Stimulated activated CD4-positive, alpha-beta T cell treated with anti-CD3 and anti-CD28 coated beads, Interleukin-2, amount 100 ng/mL, for 24 hours (primary cell): ENCODE data around the gene NUDT8.
A peak's percentile ranks its signal among the peaks of the same experiment; 100 is the strongest.
"Not testable (repeated sequence)": the region's sequence is repeated elsewhere in the genome, so short reads cannot be mapped to it uniquely, and the experiment has no call there.

Experiments
- DNase-seq, 2 donors: peaks; one replicate each; pipeline ENCODE4 v3.0.0-alpha.2; 2020

Gene NUDT8, protein sequence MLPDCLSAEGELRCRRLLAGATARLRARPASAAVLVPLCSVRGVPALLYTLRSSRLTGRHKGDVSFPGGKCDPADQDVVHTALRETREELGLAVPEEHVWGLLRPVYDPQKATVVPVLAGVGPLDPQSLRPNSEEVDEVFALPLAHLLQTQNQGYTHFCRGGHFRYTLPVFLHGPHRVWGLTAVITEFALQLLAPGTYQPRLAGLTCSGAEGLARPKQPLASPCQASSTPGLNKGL

GRCh38 chr11:67629386-67630227, at the start of gene NUDT8:
NUDT8 (minus strand) TSS chr11:67629937; CDS start chr11:67629911, 26 bp downstream.
- DNase-seq = peak; percentile 92 to 97

- DNase-seq = no peak
Observed at GRCh38 chr11:67675058-67675747, 45.5 kb upstream of the NUDT8 start.

DNA sequence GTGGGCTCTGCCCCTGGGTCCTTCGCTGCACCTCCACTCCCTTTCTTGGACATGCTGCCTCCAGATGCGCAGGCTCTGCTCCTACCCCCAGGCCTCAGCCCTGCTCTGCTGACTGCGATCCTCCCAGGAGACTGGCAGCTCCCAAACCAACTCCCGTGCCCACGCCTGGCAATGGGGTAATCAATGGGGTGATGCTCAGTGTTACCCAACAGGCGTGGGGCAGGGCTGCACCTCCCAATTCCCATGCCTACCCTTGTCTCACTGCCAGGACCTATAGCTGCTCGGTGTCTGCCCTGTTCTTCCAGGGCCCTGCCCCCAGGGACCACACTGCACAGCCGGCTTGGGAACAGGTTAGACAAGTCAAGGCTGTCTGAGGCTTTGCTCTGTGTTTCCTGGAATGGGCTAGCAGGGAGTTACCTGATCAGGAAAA, 44.7 kb upstream of the NUDT8 start, which contains the start of gene ALDH3B2:
Gene ALDH3B2 (minus strand): TSS at position 182 of the 430 bp plus-strand sequence. CDS start 7,688 bp downstream, outside the sequence.
- no peak for DNase-seq

- DNase-seq = no peak
Observed at GRCh38 chr11:67673902-67674301, 44.2 kb upstream of the NUDT8 start.

- no peak for DNase-seq
Observed at GRCh38 chr11:67673358-67673757, 43.6 kb upstream of the NUDT8 start.

DNA sequence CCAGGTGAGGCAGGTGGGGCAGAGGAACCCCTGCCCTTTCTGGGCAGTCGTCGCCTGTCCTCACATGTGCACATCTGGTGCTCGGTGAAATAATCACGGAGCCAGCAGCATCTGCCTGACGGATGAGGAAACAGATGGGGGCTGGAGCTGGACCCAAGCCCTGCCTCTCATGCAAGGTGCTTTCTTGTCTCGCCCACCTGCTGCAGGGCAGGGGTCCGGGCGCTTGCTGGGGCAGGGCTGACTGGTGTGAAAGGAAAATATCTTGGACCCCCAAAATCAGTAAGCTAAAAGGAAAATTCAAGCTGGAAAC, 41.4 kb upstream of the NUDT8 start:
- no peak for DNase-seq

DNA sequence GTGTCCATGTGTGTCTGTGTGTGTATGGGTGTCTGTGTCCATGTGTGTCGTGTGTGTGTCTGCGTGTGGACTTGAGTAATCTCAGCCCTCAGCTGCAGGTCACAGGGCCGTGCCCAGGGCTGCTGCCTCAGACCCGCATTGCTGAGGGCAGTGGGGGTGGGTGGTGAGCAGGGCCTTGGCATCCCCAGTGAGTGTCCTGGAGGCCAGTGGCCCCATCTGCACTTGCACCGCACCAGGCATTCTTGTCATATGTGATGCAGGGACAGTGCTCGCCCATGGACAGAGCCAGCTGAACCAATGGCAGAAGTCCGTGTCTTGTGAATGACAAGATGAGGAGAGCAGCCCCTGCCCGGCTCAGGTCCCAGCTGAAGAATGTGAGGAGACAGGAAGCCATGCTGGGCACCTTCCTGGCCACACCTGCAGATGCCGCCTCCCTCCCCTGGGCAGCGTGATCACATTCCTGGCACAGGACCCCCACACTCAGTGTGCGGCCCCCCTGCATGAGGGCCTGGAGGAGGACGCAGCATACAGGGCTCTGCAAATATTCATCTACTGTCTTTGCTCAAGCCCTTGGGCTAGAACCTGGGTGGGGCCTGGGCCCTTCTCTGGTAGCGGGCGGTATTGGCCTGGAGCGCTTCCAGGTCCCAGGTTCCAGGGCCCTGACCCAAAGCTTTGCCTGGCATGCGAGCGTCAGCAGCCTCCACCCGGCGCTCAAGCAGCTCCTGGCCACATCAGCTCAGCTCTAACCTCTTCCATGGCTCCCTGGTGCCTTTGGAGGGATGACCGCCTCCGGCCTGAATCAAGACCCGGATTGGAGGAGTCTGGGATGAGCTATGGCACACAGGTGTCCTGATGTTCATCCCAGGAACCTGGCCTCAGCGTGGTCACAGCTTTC, 40.8 kb upstream of the NUDT8 start:
- no peak for DNase-seq

DNA sequence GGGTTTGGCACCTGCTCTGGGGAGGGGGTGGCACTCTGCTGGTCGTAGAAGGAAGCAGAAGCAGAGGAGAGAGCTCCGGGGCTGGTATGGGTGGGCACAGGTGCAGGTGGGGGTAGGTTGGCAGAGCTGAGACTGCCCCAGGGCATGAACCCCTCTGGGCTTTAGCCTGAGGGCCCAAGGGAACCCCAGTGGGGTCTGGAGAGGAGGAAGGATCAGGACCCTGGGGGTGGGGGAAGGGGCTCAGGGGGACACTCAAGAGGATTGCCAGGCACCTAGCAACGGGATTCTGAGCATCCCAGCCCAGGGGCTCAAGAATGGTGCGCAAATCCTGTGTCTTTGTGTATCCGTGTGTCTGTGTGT, 38.4 kb upstream of the NUDT8 start:
- DNase-seq = no peak

GRCh38 chr11:67667490-67668191, 37.9 kb upstream of the NUDT8 start:
- DNase-seq = no peak

GRCh38 chr11:67666676-67667489, 37.1 kb upstream of the NUDT8 start:
- DNase-seq = no peak

DNA sequence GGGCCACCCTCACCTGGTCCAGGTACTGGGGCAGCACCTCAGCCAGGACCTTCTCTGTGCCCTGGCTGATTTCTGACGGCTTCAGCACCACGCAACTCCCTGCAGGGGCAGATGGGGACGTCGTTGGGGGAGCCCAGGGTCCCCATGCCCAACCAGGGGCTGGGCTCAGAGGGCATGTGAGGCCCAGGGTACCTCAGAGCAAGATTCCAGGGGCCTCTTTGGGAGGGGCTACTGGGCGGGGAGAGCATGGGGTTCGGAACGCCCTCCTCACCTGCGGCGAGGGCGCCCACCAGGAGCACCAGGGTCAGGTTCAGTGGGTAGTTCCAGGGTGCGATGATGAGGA, 36.5 kb upstream of the NUDT8 start:
- DNase-seq = no peak

GRCh38 chr11:67665541-67666302, 36.0 kb upstream of the NUDT8 start:
- no peak for DNase-seq

GRCh38 chr11:67664696-67665540, 35.2 kb upstream of the NUDT8 start:
- no peak for DNase-seq

DNA sequence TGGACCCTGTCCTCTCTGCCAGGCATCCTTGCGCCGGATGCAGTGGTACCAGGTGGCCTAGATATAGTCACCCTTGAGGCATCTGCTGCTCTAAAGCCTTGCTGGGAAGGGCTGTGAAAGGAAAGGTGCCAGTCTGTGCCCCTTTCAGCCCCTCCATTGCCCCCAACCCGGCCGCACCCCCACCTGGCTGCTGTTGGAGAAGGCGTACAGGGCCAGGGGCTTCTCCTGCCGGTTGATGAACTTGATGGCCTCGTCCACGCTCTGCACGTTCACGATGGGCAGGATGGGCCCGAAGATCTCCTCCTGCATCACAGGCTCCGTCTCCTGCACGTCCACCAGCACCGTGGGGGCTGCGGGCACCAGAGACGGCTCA, 34.5 kb upstream of the NUDT8 start:
- DNase-seq = no peak

GRCh38 chr11:67663532-67664212, 33.9 kb upstream of the NUDT8 start:
- no peak for DNase-seq

- DNase-seq = no peak
Observed at GRCh38 chr11:67662835-67663531, 33.2 kb upstream of the NUDT8 start.

DNA sequence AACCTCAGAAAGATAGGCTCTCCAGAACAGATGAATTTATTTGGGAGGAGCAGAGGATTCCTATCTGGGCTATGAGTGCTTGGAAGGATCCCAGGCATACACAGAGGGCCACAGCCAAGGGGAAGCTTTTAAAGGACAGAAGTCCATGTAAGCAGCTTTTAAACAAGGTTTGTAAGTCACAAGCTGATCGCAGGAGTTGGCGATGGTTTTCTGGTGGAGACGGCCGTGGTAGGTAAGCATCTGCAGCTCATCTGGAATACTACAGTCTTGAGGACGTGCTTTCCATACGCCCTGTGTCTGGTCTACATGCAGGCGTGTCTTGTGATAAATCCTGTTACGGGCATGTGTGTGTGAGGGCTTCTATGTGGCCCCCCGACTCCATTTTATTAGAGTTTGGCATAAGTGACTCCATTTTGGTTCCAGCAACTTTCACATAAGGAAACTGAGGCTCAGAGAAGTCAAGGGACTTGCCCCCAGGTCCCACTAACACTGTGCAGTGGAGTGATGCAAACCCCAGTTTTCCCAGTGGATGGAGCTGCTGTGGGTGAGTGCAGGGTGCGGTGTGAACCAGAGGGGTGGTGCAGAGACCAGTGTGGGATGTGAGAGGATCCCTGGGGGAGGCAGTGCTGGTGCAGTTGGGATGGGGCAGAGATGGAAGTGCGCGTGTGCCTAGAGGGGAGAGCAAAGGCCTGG, 32.6 kb upstream of the NUDT8 start:
- DNase-seq = no peak

- DNase-seq = not testable (repeated sequence)
Observed at GRCh38 chr11:67660752-67661151, 31.0 kb upstream of the NUDT8 start.
